Measurements from ENCODE around the gene GARIN5B. TPM values are rescaled to one million over a fixed set of nuclear protein-coding genes. Genes with fewer than 3 reads are reported as not detected.

GARIN5B gene
- total and polyA plus RNA-seq, 2 experiments from 2014 or later: not detected

DNA sequence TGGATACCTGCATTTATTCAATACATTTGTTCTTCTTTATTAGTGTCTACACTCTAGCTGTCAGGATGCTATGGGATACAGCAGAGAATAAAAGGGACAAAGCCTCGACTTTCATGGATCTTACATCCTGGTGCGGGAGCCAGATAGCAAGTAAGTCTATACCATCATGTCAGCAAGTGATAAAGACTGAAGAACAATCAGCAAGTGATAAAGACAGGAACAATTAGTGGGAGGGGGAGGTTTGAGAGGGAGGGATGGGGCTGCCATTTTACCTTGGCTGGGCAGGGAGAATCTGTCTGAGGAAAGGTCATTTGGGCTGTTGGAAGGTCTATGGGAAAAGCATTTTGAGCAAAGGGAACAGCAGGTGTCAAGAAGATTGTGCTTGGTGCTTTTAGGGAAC, 47.1 kb upstream of the GARIN5B start:
- peaks cover 15% of the 10 kb centered on the region for H3K36me3 ChIP-seq (ENCODE audit: insufficient read depth)

More for the DNA sequence above, 47.1 kb upstream of the GARIN5B start:
- Mint-ChIP-seq H3K9me3 (peaks cover 30% of the 10 kb centered on the region), H3K4me3 (no peak overlapping the region; the same call in 2 of the 3 replicates), H3K4me1 (peaks cover 18% of the 10 kb centered on the region), H3K36me3 (ENCODE audit: low read depth) (peaks cover 43% of the 10 kb centered on the region), H3K27ac (no peak overlapping the region), H3K27me3 (ENCODE audit: insufficient read depth, low read depth, poor library complexity) (peaks cover 29% of the 10 kb centered on the region)
- H3K9me2 ChIP-seq (ENCODE audit: insufficient read depth): peaks cover 8% of the 10 kb centered on the region
- H2AFZ ChIP-seq: no peak overlapping the region
- no peak overlapping the region for H3K27ac ChIP-seq (ENCODE audit: low read depth)
- peaks cover 20% of the 10 kb centered on the region for H3F3A ChIP-seq (replicated peaks; ENCODE audit: low read depth)
- peaks cover 22% of the 10 kb centered on the region for H3K79me2 ChIP-seq (replicated peaks; ENCODE audit: insufficient read depth)
- H3K4me2 ChIP-seq: no peak overlapping the region
- H3K4me3 ChIP-seq: no peak overlapping the region
- peaks cover 12% of the 10 kb centered on the region for H3K4me1 ChIP-seq (ENCODE audit: insufficient read depth)
- no peak for TF ChIP-seq STAT1 (IDR thresholded peaks at IDR 0.05; ENCODE audit: unreplicated experiment)
- TF ChIP-seq, protein P1, sequence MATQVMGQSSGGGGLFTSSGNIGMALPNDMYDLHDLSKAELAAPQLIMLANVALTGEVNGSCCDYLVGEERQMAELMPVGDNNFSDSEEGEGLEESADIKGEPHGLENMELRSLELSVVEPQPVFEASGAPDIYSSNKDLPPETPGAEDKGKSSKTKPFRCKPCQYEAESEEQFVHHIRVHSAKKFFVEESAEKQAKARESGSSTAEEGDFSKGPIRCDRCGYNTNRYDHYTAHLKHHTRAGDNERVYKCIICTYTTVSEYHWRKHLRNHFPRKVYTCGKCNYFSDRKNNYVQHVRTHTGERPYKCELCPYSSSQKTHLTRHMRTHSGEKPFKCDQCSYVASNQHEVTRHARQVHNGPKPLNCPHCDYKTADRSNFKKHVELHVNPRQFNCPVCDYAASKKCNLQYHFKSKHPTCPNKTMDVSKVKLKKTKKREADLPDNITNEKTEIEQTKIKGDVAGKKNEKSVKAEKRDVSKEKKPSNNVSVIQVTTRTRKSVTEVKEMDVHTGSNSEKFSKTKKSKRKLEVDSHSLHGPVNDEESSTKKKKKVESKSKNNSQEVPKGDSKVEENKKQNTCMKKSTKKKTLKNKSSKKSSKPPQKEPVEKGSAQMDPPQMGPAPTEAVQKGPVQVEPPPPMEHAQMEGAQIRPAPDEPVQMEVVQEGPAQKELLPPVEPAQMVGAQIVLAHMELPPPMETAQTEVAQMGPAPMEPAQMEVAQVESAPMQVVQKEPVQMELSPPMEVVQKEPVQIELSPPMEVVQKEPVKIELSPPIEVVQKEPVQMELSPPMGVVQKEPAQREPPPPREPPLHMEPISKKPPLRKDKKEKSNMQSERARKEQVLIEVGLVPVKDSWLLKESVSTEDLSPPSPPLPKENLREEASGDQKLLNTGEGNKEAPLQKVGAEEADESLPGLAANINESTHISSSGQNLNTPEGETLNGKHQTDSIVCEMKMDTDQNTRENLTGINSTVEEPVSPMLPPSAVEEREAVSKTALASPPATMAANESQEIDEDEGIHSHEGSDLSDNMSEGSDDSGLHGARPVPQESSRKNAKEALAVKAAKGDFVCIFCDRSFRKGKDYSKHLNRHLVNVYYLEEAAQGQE (IDR thresholded peaks at IDR 0.05; ENCODE audit: unreplicated experiment): no peak
- TF ChIP-seq, protein P2, sequence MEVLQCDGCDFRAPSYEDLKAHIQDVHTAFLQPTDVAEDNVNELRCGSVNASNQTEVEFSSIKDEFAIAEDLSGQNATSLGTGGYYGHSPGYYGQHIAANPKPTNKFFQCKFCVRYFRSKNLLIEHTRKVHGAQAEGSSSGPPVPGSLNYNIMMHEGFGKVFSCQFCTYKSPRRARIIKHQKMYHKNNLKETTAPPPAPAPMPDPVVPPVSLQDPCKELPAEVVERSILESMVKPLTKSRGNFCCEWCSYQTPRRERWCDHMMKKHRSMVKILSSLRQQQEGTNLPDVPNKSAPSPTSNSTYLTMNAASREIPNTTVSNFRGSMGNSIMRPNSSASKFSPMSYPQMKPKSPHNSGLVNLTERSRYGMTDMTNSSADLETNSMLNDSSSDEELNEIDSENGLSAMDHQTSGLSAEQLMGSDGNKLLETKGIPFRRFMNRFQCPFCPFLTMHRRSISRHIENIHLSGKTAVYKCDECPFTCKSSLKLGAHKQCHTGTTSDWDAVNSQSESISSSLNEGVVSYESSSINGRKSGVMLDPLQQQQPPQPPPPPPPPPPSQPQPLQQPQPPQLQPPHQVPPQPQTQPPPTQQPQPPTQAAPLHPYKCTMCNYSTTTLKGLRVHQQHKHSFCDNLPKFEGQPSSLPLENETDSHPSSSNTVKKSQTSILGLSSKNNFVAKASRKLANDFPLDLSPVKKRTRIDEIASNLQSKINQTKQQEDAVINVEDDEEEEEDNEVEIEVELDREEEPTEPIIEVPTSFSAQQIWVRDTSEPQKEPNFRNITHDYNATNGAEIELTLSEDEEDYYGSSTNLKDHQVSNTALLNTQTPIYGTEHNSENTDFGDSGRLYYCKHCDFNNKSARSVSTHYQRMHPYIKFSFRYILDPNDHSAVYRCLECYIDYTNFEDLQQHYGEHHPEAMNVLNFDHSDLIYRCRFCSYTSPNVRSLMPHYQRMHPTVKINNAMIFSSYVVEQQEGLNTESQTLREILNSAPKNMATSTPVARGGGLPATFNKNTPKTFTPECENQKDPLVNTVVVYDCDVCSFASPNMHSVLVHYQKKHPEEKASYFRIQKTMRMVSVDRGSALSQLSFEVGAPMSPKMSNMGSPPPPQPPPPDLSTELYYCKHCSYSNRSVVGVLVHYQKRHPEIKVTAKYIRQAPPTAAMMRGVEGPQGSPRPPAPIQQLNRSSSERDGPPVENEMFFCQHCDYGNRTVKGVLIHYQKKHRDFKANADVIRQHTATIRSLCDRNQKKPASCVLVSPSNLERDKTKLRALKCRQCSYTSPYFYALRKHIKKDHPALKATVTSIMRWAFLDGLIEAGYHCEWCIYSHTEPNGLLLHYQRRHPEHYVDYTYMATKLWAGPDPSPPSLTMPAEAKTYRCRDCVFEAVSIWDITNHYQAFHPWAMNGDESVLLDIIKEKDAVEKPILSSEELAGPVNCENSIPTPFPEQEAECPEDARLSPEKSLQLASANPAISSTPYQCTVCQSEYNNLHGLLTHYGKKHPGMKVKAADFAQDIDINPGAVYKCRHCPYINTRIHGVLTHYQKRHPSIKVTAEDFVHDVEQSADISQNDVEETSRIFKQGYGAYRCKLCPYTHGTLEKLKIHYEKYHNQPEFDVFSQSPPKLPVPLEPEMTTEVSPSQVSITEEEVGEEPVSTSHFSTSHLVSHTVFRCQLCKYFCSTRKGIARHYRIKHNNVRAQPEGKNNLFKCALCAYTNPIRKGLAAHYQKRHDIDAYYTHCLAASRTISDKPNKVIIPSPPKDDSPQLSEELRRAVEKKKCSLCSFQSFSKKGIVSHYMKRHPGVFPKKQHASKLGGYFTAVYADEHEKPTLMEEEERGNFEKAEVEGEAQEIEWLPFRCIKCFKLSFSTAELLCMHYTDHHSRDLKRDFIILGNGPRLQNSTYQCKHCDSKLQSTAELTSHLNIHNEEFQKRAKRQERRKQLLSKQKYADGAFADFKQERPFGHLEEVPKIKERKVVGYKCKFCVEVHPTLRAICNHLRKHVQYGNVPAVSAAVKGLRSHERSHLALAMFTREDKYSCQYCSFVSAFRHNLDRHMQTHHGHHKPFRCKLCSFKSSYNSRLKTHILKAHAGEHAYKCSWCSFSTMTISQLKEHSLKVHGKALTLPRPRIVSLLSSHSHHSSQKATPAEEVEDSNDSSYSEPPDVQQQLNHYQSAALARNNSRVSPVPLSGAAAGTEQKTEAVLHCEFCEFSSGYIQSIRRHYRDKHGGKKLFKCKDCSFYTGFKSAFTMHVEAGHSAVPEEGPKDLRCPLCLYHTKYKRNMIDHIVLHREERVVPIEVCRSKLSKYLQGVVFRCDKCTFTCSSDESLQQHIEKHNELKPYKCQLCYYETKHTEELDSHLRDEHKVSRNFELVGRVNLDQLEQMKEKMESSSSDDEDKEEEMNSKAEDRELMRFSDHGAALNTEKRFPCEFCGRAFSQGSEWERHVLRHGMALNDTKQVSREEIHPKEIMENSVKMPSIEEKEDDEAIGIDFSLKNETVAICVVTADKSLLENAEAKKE (CRISPR knock-in tag; IDR thresholded peaks at IDR 0.05): no peak
- no peak for TF ChIP-seq EZH2phosphoT487 (IDR thresholded peaks at IDR 0.05; ENCODE audit: unreplicated experiment)
- TF ChIP-seq, protein P3, sequence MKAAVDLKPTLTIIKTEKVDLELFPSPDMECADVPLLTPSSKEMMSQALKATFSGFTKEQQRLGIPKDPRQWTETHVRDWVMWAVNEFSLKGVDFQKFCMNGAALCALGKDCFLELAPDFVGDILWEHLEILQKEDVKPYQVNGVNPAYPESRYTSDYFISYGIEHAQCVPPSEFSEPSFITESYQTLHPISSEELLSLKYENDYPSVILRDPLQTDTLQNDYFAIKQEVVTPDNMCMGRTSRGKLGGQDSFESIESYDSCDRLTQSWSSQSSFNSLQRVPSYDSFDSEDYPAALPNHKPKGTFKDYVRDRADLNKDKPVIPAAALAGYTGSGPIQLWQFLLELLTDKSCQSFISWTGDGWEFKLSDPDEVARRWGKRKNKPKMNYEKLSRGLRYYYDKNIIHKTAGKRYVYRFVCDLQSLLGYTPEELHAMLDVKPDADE (IDR thresholded peaks at IDR 0.05): no peak
- TF ChIP-seq EZH2 (IDR thresholded peaks at IDR 0.05; ENCODE audit: low read depth, unreplicated experiment): no peak
- no peak for TF ChIP-seq JUNB (IDR thresholded peaks at IDR 0.05; ENCODE audit: unreplicated experiment)
- TF ChIP-seq CREB1 (CRISPR knock-in tag; IDR thresholded peaks at IDR 0.05; ENCODE audit: low read depth): no peak
- no peak for TF ChIP-seq NANOG (IDR thresholded peaks at IDR 0.05; ENCODE audit: borderline replicate concordance)
- TF ChIP-seq ZNF114 (CRISPR knock-in tag; IDR thresholded peaks at IDR 0.05): no peak
- TF ChIP-seq, protein P4, sequence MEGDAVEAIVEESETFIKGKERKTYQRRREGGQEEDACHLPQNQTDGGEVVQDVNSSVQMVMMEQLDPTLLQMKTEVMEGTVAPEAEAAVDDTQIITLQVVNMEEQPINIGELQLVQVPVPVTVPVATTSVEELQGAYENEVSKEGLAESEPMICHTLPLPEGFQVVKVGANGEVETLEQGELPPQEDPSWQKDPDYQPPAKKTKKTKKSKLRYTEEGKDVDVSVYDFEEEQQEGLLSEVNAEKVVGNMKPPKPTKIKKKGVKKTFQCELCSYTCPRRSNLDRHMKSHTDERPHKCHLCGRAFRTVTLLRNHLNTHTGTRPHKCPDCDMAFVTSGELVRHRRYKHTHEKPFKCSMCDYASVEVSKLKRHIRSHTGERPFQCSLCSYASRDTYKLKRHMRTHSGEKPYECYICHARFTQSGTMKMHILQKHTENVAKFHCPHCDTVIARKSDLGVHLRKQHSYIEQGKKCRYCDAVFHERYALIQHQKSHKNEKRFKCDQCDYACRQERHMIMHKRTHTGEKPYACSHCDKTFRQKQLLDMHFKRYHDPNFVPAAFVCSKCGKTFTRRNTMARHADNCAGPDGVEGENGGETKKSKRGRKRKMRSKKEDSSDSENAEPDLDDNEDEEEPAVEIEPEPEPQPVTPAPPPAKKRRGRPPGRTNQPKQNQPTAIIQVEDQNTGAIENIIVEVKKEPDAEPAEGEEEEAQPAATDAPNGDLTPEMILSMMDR (conservative IDR thresholded peaks at IDR 0.05; ENCODE audit: low read depth in 2 of 2): no peak
- no peak for TF ChIP-seq POLR2AphosphoS5 (IDR thresholded peaks at IDR 0.05; ENCODE audit: low read depth)
- TF ChIP-seq ZNF331 (CRISPR knock-in tag; IDR thresholded peaks at IDR 0.05; ENCODE audit: low read depth): no peak
- DNase-seq (ENCODE audit: low spot score) (no peak), ATAC-seq (no peak)
- H3K27me3 ChIP-seq (ENCODE audit: insufficient read depth): no peaks in the 10 kb centered on the region
- H4K20me1 ChIP-seq (replicated peaks; ENCODE audit: insufficient read depth): peaks cover 21% of the 10 kb centered on the region
